ENCODE results near the gene GTF2H4.
A peak's percentile ranks its signal among the peaks of the same experiment; 100 is the strongest.

The GTF2H4 gene

GRCh38 chr6:30889921-30890645, 17.9 kb upstream of the GTF2H4 start:
- no peaks in the 10 kb centered on the region for H3K27me3 ChIP-seq (ENCODE audit: insufficient read depth, low read depth, severe bottlenecking)
- H3K36me3 ChIP-seq = peaks cover 70% of the 10 kb centered on the region
- no peak for DNase-seq
- no peak overlapping the region for H3K4me3 ChIP-seq (ENCODE audit: low read depth, low read length)
- no peak for TF ChIP-seq CTCF (IDR thresholded peaks at IDR 0.05; ENCODE audit: low read depth, low read length)
- no peaks in the 10 kb centered on the region for H3K9me3 ChIP-seq (ENCODE audit: severe bottlenecking)
- no peak overlapping the region for H3K27ac ChIP-seq

- TF ChIP-seq CTCF (IDR thresholded peaks at IDR 0.05; ENCODE audit: low read depth, low read length) = no peak
- Histone ChIP-seq H3K9me3 (ENCODE audit: severe bottlenecking) (no peaks in the 10 kb centered on the region), H3K27me3 (ENCODE audit: insufficient read depth, low read depth, severe bottlenecking) (no peaks in the 10 kb centered on the region), H3K4me3 (ENCODE audit: low read depth, low read length) (no peak overlapping the region), H3K36me3 (peaks cover 74% of the 10 kb centered on the region), H3K27ac (no peak overlapping the region)
- no peak for DNase-seq
These were observed 17.2 kb upstream of the GTF2H4 start for GRCh38 chr6:30890646-30891449.

- no peak for DNase-seq
- TF ChIP-seq CTCF (IDR thresholded peaks at IDR 0.05; ENCODE audit: low read depth, low read length) = no peak
- H3K9me3 ChIP-seq (ENCODE audit: severe bottlenecking) = no peaks in the 10 kb centered on the region
- no peak overlapping the region for H3K27ac ChIP-seq
- no peak overlapping the region for H3K4me3 ChIP-seq (ENCODE audit: low read depth, low read length)
- H3K36me3 ChIP-seq = peaks cover 79% of the 10 kb centered on the region
- H3K27me3 ChIP-seq (ENCODE audit: insufficient read depth, low read depth, severe bottlenecking) = no peaks in the 10 kb centered on the region
These were observed 16.6 kb upstream of the GTF2H4 start for GRCh38 chr6:30891450-30891723.

- Histone ChIP-seq H3K27me3 (ENCODE audit: insufficient read depth, low read depth, severe bottlenecking) (no peaks in the 10 kb centered on the region), H3K36me3 (peaks cover 85% of the 10 kb centered on the region), H3K27ac (no peak overlapping the region), H3K4me3 (ENCODE audit: low read depth, low read length) (no peak overlapping the region), H3K9me3 (ENCODE audit: severe bottlenecking) (no peaks in the 10 kb centered on the region)
- TF ChIP-seq CTCF (IDR thresholded peaks at IDR 0.05; ENCODE audit: low read depth, low read length) = no peak
- no peak for DNase-seq
These were observed 16.0 kb upstream of the GTF2H4 start for GRCh38 chr6:30891816-30892538.

GRCh38 chr6:30893001-30893591, 14.9 kb upstream of the GTF2H4 start:
- H3K27me3 ChIP-seq (ENCODE audit: insufficient read depth, low read depth, severe bottlenecking) = no peaks in the 10 kb centered on the region
- H3K4me3 ChIP-seq (ENCODE audit: low read depth, low read length) = no peak overlapping the region
- no peaks in the 10 kb centered on the region for H3K9me3 ChIP-seq (ENCODE audit: severe bottlenecking)
- TF ChIP-seq CTCF (IDR thresholded peaks at IDR 0.05; ENCODE audit: low read depth, low read length) = peak; percentile 31
- no peak for DNase-seq
- peaks cover 94% of the 10 kb centered on the region for H3K36me3 ChIP-seq
- H3K27ac ChIP-seq = no peak overlapping the region

Measured in WERI-Rb-1 (cell line).